H7 (cell line): ENCODE measurements around the gene COPB2. TPM values are rescaled to one million over a fixed set of nuclear protein-coding genes. Genes with fewer than 3 reads are reported as not detected.
A peak's percentile ranks its signal among the peaks of the same experiment; 100 is the strongest.

ENCODE experiments used
- DNase-seq: peaks from one replicate; pipeline ENCODE4 v3.0.0; 2012
- H3K27me3 ChIP-seq: 2 replicates; pipeline ENCODE4 v1.6.0; 2011; ENCODE audit warnings: mild to moderate bottlenecking, low read length; ENCODE audit not compliant: control insufficient read depth, insufficient read depth
- H3K36me3 ChIP-seq: replicated peaks from 2 replicates; pipeline ENCODE4 v1.5.1; 2011; ENCODE audit warnings: low read length; ENCODE audit not compliant: control insufficient read depth, insufficient read depth
- H3K4me3 ChIP-seq: 2 replicates; pipeline ENCODE4 v1.5.1; 2011; ENCODE audit warnings: low read depth, mild to moderate bottlenecking, control low read depth, low read length, moderate library complexity; ENCODE audit not compliant: insufficient read depth
- total RNA-seq: library from RNA; depleted of rRNA; stranded (reverse); fragments of >200 nt; shearing (Covaris generic); gene quantifications from 2 replicates; pipeline ENCODE4 v1.2.3, GENCODE V29; 2014

Gene COPB2
- total RNA-seq, 1 experiment from 2014 or later: 102 TPM

DNA sequence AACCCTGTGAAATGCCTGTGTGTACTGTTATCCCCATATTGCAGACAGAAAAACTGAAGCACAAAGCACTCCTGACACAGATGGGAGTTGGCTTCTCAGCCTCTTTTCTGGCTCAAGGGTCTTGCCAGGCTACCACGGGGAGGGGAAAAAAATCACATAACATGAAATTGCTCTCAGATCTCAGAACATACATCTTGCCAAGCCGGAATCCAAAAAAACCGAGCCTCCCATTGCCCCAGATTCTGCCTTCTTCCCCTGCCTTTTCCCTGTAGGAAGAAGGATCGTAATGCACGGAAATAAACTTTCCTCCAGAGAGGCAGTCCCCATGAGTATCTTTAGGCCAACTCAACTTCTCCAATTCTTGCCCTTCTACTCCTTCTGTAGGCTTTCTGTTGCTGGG is 62.2 kb downstream of the COPB2 start:
- Histone ChIP-seq H3K27me3 (peaks cover 3% of the 10 kb centered on the region), H3K4me3 (no peak overlapping the region), H3K36me3 (no peaks in the 10 kb centered on the region)
- DNase-seq: no peak

DNA sequence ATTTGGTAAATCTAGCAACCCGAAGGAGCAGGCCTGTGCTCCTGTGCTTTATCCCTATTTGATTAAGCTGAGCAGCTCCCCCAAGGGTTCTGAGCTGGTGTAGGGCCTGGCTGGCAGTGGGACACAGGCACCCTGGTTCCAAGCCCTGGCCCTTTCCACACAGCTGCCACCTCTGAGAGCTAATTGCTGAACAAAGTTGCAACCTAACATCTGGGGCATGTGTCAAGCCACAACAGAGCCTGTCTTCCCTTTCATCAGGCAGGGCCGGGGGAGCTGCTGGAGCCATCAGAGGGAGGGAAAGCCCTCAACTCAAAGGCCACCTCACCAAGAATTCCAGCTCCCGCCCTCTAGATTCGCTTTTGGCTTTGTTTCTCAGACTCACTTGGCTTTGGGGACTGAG is 62.7 kb downstream of the COPB2 start:
- Histone ChIP-seq H3K27me3 (peaks cover 1% of the 10 kb centered on the region), H3K36me3 (no peaks in the 10 kb centered on the region), H3K4me3 (no peak overlapping the region)
- DNase-seq: no peak

DNA sequence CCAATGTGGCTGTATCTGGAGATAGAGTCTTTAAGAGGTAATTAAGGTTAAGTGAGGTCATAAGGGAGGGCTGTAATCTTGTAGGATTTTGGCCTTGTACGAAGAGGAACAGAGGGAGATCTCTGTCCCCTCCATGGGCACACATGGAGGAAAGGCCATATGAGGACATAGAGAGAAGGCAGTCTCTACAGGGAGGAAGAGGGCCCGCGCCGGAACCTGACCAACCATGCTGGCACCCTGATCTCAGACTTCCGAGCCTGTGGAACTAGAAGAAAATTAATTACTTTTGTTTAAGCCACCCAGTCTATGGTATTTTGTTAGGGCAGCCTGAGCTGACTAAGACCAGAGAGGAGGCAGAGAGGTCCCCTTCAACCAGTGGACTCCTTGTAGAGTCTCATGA is 63.3 kb downstream of the COPB2 start:
- H3K27me3 ChIP-seq: peaks cover 1% of the 10 kb centered on the region
- H3K36me3 ChIP-seq: no peaks in the 10 kb centered on the region
- no peak overlapping the region for H3K4me3 ChIP-seq
- DNase-seq: peak; percentile 2

DNA sequence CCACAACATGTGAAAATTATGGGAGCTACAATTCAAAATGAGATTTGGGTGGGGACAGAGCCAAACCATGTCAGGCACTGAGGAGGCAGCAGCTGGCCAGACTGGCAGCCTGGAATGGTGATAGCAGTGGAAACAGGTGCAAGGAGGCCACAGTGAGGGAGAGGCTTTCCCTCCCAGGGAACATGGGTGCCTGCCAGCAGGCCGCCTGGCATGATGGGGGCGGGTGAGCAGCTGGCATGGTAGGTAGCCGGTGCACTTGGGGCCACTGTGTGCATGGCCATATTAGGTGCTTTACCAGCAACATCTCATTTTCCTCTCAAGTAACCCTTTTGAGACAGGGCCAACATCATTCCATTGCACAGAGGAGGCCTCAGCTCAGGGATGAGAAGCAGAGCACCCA is 63.9 kb downstream of the COPB2 start:
- Histone ChIP-seq H3K36me3 (no peaks in the 10 kb centered on the region), H3K27me3 (peaks cover 1% of the 10 kb centered on the region)
- peak; percentile 17 for DNase-seq

DNA sequence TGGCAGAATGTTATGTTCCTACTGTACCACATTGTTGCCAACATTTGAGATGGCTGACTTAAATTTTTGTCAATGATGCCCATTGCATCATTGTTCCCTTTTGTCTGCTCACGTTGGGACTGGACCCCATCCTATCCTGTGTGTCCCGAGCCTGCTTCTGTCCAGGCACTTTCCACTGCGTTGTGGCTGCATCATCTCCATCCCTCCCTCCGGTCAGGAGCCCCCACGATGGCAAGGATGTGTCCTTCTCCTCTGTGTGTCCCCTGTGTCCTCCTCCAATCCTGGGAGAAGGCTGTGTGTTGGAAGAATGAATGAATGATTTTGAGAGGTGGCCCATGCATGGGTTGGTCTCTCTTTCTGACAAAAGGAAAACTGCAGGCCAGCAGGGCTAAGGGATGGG is 65.0 kb downstream of the COPB2 start:
- Histone ChIP-seq H3K36me3 (no peaks in the 10 kb centered on the region), H3K27me3 (peaks cover 1% of the 10 kb centered on the region; the same call in 1 of the 2 replicates), H3K4me3 (no peak overlapping the region)
- peak; percentile 3 for DNase-seq

More for the DNA sequence above, 63.9 kb downstream of the COPB2 start:
- H3K4me3 ChIP-seq: no peak overlapping the region

DNA sequence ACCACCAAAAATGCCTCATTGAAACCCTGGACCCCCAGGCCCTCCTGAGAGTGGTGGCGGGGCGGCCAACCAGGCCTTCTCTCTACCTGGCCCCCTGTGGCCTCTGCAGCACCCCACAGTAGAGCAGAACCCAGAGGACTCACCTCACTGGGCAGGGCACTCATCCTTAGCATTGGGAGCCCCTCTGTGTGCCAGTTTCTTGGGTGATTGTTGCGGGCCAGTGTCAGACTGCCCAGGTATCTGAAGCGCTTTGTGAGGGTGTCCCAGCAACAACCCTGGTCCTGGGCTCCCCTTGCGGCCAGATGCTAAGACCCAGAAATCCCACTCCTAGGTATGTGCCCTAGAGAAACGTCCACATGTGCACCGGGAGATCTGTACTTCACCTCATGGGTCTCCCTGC is 66.3 kb downstream of the COPB2 start:
- H3K27me3 ChIP-seq: peaks cover 1% of the 10 kb centered on the region; the same call in 1 of the 2 replicates
- no peak overlapping the region for H3K4me3 ChIP-seq
- peak; percentile 20 for DNase-seq
- no peaks in the 10 kb centered on the region for H3K36me3 ChIP-seq

DNA sequence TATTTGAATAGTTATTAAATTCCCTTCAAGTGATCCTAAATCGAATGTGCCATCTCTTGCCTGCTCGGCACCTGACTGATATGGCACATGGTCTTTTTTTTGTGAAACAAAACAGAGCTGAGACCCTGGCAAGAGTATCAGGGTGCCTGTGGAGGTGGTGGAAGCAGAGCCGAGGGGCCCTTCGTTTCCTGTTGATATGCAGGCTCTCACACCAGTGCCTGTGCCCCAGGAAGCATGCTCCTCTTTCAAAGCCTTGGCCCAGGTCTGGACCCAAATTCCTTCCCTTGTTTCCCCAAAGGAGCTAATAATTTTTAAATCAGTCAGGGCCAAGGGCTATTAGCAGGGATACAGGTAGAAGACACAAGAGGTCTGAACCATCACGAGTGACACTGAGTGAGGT is 67.1 kb downstream of the COPB2 start:
- Histone ChIP-seq H3K36me3 (no peaks in the 10 kb centered on the region), H3K4me3 (no peak overlapping the region), H3K27me3 (peaks cover under 1% of the 10 kb centered on the region; the same call in 1 of the 2 replicates)
- no peak for DNase-seq

DNA sequence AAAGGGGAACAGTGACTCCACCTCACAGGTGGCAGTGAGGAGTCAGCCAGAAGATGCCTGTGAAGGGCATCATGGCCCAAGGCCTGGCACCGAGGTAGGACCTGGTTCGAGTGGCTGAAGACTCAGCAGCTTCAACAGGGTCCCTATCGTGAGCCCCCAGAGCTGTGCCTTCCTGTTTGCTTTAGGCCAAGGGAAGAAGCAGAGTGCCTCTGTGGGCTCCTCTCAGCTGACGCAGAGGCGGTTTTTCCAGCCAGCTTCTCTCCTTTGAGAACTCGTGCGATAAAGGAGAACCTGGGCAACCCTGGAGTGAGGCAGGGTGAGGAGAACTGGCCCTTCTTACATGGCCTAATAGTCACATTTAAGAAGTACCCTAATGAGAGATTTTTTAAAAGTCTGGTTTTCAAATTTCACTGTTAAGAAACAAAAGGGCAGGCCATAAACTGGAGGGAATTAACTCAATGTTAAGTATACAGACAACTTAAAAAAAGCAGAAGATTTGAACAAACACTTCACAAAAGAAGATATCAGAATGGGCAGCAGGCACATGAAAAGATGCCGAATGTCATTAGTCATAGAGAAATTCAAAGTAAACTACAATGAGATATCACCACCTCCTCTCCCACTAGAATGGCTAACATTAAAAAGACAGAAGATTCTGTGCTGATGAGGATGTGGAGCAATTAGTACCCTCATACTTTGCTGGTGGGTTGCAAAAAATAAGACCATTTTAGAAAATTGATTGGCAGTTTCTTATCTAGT is 68.7 kb downstream of the COPB2 start:
- DNase-seq: no peak
- Histone ChIP-seq H3K4me3 (no peak overlapping the region), H3K27me3 (no peaks in the 10 kb centered on the region), H3K36me3 (no peaks in the 10 kb centered on the region)

DNA sequence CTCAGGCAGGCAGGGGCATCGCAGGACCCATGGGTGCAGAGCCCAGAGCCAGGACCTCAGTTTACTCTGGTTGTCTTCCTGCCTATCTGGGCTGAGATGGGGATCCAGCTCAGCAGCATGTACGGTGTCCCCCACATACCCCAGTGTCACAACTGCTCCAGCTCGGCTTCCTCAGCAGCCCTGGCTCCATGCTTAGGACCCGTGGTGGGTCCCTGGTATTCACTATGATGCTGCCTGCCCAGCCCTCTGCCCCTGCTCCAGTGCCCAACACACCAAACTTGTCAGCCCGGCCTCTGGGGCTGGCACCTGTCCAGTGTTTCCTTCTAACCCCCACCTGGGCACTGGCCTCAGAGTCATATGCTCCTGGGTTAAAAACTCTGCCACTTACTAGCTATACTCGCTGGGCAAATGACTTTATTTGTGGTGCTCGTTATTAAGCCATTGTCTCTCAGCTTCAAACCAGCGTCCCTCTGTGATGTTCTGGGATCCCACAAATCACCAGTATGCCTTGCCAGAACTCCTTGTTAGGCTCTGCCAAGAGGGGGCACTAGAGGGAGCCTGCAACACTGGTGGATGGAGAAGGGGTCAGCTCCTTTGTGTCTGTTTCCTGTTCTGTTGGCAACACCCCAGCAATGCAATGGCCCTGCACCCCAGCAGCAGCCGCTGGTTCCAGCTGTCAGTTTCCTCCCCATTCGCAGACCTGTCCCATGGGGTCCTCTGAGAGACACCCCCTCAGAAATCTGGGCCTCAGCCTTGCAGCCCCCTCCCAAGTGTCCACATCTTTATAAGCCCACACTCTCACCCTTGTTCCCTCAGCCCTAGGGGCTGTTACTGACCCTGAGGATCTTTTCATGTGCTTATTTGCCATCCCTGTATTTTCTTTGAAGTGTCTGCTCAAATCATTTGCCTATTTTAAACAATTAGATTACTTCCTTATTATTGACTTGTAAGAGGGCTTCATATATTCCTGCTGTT is 69.7 kb downstream of the COPB2 start:
- no peaks in the 10 kb centered on the region for H3K36me3 ChIP-seq
- peak; percentile 86 for DNase-seq
- H3K27me3 ChIP-seq: no peaks in the 10 kb centered on the region
- H3K4me3 ChIP-seq: no peak overlapping the region

DNA sequence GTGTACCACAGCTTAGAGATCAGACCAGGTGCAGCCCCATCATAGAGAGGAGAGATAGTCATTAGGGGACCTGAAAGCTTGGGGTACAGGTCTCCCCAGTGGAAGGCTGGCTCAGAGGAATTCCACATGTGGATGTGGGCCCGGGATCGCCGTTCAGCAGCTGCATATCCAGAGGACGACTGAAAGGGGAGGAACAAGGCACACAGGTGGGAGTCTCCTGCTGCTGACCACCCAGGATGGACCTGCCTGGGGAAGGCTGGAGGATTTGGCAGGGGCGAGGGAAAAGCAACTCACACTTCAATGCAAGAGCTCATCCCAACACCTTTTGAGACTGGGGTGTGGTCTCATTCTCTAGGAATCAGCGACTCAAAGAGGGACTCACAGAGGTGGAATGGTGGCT is 70.6 kb downstream of the COPB2 start:
- Histone ChIP-seq H3K36me3 (no peaks in the 10 kb centered on the region), H3K27me3 (no peaks in the 10 kb centered on the region), H3K4me3 (no peak overlapping the region)
- DNase-seq: no peak

DNA sequence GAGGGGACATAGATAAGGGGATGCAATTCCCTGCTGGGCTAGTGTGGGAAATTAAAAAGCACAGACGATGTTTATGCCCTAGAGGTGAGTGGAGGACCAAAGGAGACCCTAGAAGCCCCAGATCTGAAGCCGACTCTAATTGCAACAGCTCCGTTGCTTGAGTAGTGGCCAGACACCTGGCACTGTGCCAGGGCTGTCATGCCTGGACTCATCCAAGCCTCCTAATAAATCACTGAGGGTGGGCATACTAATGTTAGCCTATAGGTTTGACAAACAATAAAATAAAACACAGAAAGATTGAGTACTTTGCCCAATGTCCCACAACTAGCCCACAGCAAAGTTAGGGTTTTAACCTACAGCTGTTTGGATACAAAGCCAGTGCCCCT is 71.0 kb downstream of the COPB2 start:
- no peak for DNase-seq
- Histone ChIP-seq H3K4me3 (no peak overlapping the region), H3K27me3 (no peaks in the 10 kb centered on the region), H3K36me3 (no peaks in the 10 kb centered on the region)

DNA sequence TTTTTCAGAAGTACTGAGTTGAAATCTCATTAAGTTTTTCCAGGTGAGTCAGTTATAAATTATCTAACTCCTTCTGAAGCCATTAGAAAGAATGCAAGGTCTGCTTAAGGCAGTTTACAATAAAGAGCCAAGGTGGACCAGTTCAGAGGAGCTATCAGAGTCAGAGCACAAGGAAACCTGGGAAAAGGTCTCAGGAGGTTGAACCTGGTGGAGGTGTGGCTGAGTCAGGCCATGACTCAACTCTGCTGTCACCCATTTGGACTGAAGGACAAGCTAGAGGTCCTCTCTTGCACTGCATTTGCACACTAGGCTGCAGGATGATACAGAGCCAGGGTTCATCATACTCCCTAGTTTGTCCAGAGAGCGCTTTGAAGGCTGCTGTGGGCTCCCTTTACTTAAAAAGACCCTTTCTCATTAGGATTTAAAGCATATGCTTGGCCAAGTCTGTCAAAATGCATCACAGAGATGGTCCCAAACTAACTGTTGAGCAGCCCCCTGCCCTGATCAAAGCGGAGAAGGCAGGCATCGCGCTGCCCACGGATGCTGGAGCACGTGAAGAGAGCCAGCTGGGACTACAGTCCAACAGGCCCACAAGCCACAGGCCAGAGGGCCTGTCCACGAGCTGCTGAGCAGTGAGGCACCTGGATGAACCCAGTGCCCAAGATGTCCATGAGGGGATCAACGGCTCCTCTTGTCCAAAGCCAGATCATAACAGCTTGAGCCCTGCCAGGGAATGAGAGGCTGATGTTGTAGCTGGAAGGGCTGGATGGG is 71.6 kb downstream of the COPB2 start:
- Histone ChIP-seq H3K4me3 (no peak overlapping the region), H3K27me3 (no peaks in the 10 kb centered on the region), H3K36me3 (no peaks in the 10 kb centered on the region)
- no peak for DNase-seq

DNA sequence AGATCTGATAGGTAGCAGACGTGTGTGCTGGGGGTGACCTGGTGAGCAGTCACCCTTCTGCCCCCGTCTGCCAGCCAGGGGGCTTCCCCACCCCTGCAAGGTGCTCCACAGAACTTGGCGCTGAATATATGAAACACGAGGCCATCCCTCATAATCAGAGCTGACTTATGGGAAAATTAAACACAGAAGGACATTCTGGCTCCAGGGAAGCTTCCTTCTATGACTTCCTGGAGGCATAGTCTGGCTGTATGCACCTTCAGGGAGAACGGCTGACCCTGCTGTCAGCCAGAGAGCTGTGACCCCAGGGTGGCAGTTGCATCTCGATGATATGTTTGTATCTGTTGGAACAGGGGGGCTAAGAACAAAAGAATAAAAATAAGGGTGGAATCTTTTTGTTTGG is 72.2 kb downstream of the COPB2 start:
- DNase-seq: no peak
- no peaks in the 10 kb centered on the region for H3K36me3 ChIP-seq
- H3K4me3 ChIP-seq: no peak overlapping the region
- H3K27me3 ChIP-seq: no peaks in the 10 kb centered on the region

DNA sequence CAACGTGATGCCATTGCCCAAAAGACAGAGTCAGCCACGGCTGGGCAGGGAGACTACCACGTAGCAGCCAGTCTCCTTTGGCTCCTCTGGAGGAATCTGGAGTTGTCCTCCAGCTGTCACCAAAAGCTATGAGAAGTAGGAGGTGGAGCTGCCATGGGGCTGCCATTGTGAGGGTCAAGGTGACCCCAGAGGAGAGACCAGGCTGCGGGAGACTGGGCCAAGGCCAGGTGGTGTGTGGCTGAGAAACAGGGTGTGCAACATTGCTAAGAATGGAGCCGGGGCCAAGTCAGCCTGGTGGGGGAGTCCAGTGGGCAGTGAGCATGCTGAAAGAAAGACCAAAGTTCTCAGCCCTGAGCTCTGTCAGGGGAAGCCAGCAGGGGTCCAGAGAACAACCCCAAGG is 75.5 kb downstream of the COPB2 start:
- no peaks in the 10 kb centered on the region for H3K36me3 ChIP-seq
- H3K4me3 ChIP-seq: no peak overlapping the region
- no peaks in the 10 kb centered on the region for H3K27me3 ChIP-seq
- DNase-seq: no peak
